ENCODE data around the gene CELF3. TPM values are rescaled to one million over a fixed set of nuclear protein-coding genes. Genes with fewer than 3 reads are reported as not detected.
A peak's percentile ranks its signal among the peaks of the same experiment; 100 is the strongest.

The CELF3 gene
- total RNA-seq, 1 experiment from 2014 or later, result 0.42 TPM

- Mint-ChIP-seq H3K9me3 (no peaks in the 10 kb centered on the region), H3K4me3 (peak overlapping the region; percentile 76), H3K36me3 (no peaks in the 10 kb centered on the region), H3K4me1 (peaks cover 28% of the 10 kb centered on the region), H3K27ac (no peak overlapping the region), H3K27me3 (ENCODE audit: low read depth) (peaks cover 79% of the 10 kb centered on the region)
- ATAC-seq, result no peak
- POLR2A ChIA-PET, result interaction anchor here (1.1 kb wide), 1 partner anchor 29 kb away, joined by 3 read pairs; no protein-coding TSS in a partner anchor
- CTCF ChIA-PET, result interaction anchor here (0.8 to 1.9 kb wide), 8 partner anchors 13 to 187 kb away, joined by 4 to 19 read pairs (median 5); partner anchors contain the start of gene MRPL9
- no peak for TF ChIP-seq ELF4 (CRISPR knock-in tag; IDR thresholded peaks at IDR 0.05; ENCODE audit: low read depth)
- TF ChIP-seq MXD4 (CRISPR knock-in tag; IDR thresholded peaks at IDR 0.05; ENCODE audit: borderline replicate concordance), result no peak
- no peak for TF ChIP-seq ZNF512 (CRISPR knock-in tag; IDR thresholded peaks at IDR 0.05; ENCODE audit: borderline replicate concordance)
- TF ChIP-seq FOXP1 (CRISPR knock-in tag; IDR thresholded peaks at IDR 0.05; ENCODE audit: borderline replicate concordance), result no peak
- TF ChIP-seq NR1H2 (CRISPR knock-in tag; IDR thresholded peaks at IDR 0.05), result no peak
- no peak for TF ChIP-seq ZBTB21 (CRISPR knock-in tag; IDR thresholded peaks at IDR 0.05; ENCODE audit: borderline replicate concordance)
- TF ChIP-seq ARID4B (CRISPR knock-in tag; IDR thresholded peaks at IDR 0.05; ENCODE audit: borderline replicate concordance), result no peak
- no peak for TF ChIP-seq JAZF1 (CRISPR knock-in tag; IDR thresholded peaks at IDR 0.05)
- TF ChIP-seq ATF3 (CRISPR knock-in tag; conservative IDR thresholded peaks at IDR 0.05), result no peak
- TF ChIP-seq FOXP4 (CRISPR knock-in tag; IDR thresholded peaks at IDR 0.05), result no peak
- no peak for DNase-seq (ENCODE audit: low spot score)
Observed at GRCh38 chr1:151721788-151722510, 5.3 kb upstream of the CELF3 start.

- DNase-seq (ENCODE audit: low spot score), result peak; percentile 61
- peak; percentile 85 for ATAC-seq
- Mint-ChIP-seq H3K36me3 (no peaks in the 10 kb centered on the region), H3K27ac (no peak within 1 kb of the TSS), H3K4me1 (peaks cover 31% of the 10 kb centered on the region), H3K27me3 (ENCODE audit: low read depth) (peaks cover 81% of the 10 kb centered on the region), H3K4me3 (peak within 1 kb of the TSS; percentile 76), H3K9me3 (no peaks in the 10 kb centered on the region)
- TF ChIP-seq MYBL2 (CRISPR knock-in tag; IDR thresholded peaks at IDR 0.05) (no peak), ETV6 (CRISPR knock-in tag; IDR thresholded peaks at IDR 0.05) (no peak), TEAD1 (CRISPR knock-in tag; IDR thresholded peaks at IDR 0.05) (no peak), GABPB1 (CRISPR knock-in tag; IDR thresholded peaks at IDR 0.05) (no peak)
- ChIA-PET CTCF (interaction anchor here (0.6 to 1.9 kb wide), 13 partner anchors 9 to 773 kb away, joined by 3 to 19 read pairs (median 4); no protein-coding TSS in a partner anchor), POLR2A (interaction anchor here (1.1 kb wide), 1 partner anchor 28 kb away, joined by 3 read pairs; no protein-coding TSS in a partner anchor)
Observed at GRCh38 chr1:151720974-151721787, 4.6 kb upstream of the CELF3 start, which contains the start of gene RIIAD1. Gene RIIAD1 (plus strand): TSS chr1:151721522. CDS start chr1:151721537, 15 bp downstream.
